NT2/D1 (cell line): ENCODE measurements around the gene SPDYC.

ENCODE experiments used
- DNase-seq: peaks from one replicate; pipeline ENCODE4 v3.0.0-alpha.2; 2011; ENCODE audit warnings: low read depth, low spot score
- H3K27me3 ChIP-seq: 2 replicates; pipeline ENCODE4 v1.6.0; 2011; ENCODE audit warnings: mild to moderate bottlenecking; ENCODE audit not compliant: insufficient read length, insufficient read depth
- H3K36me3 ChIP-seq: 2 replicates; pipeline ENCODE4 v1.6.1; 2011; ENCODE audit warnings: mild to moderate bottlenecking, low read length, mixed read lengths; ENCODE audit not compliant: insufficient read depth, insufficient read length
- H3K4me1 ChIP-seq: 2 replicates; pipeline ENCODE4 v1.5.1; 2011; ENCODE audit not compliant: insufficient read depth, insufficient read length
- H3K4me3 ChIP-seq: 2 replicates; pipeline ENCODE4 v1.5.1; 2011; ENCODE audit warnings: low read depth; ENCODE audit not compliant: insufficient read length
- H3K9ac ChIP-seq: 2 replicates; pipeline ENCODE4 v1.6.0; 2011; ENCODE audit warnings: low read depth; ENCODE audit not compliant: insufficient read length
- H3K9me3 ChIP-seq: 2 replicates; pipeline ENCODE4 v1.5.1; 2011; ENCODE audit warnings: mild to moderate bottlenecking, low read length; ENCODE audit not compliant: insufficient read depth
- SUZ12 ChIP-seq: IDR thresholded peaks from 2 replicates; pipeline ENCODE4 v1.6.1; 2011; ENCODE audit not compliant: insufficient read length, insufficient read depth; ENCODE audit errors: extremely low read depth
- YY1 ChIP-seq: IDR thresholded peaks from 2 replicates; pipeline ENCODE4 v1.6.1; 2011; ENCODE audit not compliant: insufficient read length, insufficient read depth
- ZNF274 ChIP-seq: IDR thresholded peaks from 2 replicates; pipeline ENCODE4 v1.6.1; 2011; ENCODE audit warnings: mild to moderate bottlenecking, low read depth, low read length

Gene SPDYC

DNA sequence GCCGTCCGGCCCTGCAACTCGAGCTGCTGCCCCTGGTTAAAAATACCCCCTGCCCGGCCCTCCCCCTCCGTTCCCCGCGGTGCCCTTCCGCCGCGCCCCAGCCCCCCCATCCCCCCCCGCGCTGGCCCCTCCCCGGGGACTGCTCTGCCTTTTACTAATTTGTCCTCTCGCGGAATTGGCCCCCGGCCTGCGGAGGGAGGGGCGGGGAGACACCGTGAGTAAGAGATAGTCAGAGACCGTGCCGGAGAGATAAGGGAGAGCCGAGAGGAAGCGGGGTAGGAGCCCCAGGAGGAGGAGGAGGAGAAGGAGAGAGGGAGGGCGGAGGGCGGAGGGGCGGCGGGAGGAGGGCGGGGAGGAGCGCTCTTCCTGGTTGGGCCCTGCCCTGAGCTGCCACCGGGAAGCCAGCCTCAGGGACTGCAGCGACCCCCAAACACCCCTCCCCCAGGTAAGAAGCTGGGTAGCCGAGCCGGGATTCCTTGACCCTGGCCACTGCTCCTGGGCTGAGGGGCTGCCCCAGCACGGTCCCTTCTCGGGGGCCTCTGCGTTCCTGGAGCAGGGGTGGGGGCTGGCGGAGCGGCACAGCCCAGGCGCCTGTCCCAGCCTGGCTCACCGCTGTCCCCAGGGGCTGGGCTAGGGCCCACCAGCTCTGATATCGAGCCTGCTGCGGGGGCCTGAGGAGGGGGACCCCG lies 11.7 kb downstream of the SPDYC start, which contains the start of gene CAPN1:
Gene CAPN1, plus strand, starts transcription at position 360 of the 689 bp plus-strand sequence. CDS start 774 bp downstream, outside the sequence.
- no peaks in the 10 kb centered on the region for H3K27me3 ChIP-seq
- H3K9me3 ChIP-seq, result no peaks in the 10 kb centered on the region
- TF ChIP-seq SUZ12 (no peak), YY1 (no peak), ZNF274 (no peak)
- peak; percentile 74 for DNase-seq
- peak within 1 kb of the TSS; percentile 94 for H3K9ac ChIP-seq
- peak within 1 kb of the TSS; percentile 86 for H3K4me3 ChIP-seq
- peaks cover 29% of the 10 kb centered on the region for H3K36me3 ChIP-seq
- H3K4me1 ChIP-seq, result peaks cover 32% of the 10 kb centered on the region

GRCh38 chr11:65182258-65183170 lies 12.5 kb downstream of the SPDYC start:
- Histone ChIP-seq H3K9ac (peak overlapping the region; percentile 90), H3K36me3 (peaks cover 37% of the 10 kb centered on the region), H3K4me1 (peaks cover 36% of the 10 kb centered on the region), H3K27me3 (no peaks in the 10 kb centered on the region), H3K9me3 (no peaks in the 10 kb centered on the region), H3K4me3 (peak overlapping the region; percentile 86)
- DNase-seq, result no peak
- TF ChIP-seq YY1, result no peak
- no peak for TF ChIP-seq ZNF274
- TF ChIP-seq SUZ12, result no peak

GRCh38 chr11:65183201-65183891 lies 13.3 kb downstream of the SPDYC start:
- H3K36me3 ChIP-seq, result peaks cover 44% of the 10 kb centered on the region
- peaks cover 36% of the 10 kb centered on the region for H3K4me1 ChIP-seq
- TF ChIP-seq SUZ12 (no peak), ZNF274 (no peak), YY1 (no peak)
- peak overlapping the region; percentile 90 for H3K9ac ChIP-seq
- peak overlapping the region; percentile 86 for H3K4me3 ChIP-seq
- no peaks in the 10 kb centered on the region for H3K9me3 ChIP-seq
- no peak for DNase-seq
- no peaks in the 10 kb centered on the region for H3K27me3 ChIP-seq

- H3K27me3 ChIP-seq, result no peaks in the 10 kb centered on the region
- peaks cover 36% of the 10 kb centered on the region for H3K4me1 ChIP-seq
- H3K9me3 ChIP-seq, result no peaks in the 10 kb centered on the region
- H3K9ac ChIP-seq, result peak overlapping the region; percentile 32
- no peak overlapping the region for H3K4me3 ChIP-seq
- no peak for DNase-seq
- H3K36me3 ChIP-seq, result peaks cover 52% of the 10 kb centered on the region
- TF ChIP-seq YY1 (no peak), ZNF274 (no peak), SUZ12 (no peak)
Observed at GRCh38 chr11:65184146-65184545, 14.1 kb downstream of the SPDYC start.

DNA sequence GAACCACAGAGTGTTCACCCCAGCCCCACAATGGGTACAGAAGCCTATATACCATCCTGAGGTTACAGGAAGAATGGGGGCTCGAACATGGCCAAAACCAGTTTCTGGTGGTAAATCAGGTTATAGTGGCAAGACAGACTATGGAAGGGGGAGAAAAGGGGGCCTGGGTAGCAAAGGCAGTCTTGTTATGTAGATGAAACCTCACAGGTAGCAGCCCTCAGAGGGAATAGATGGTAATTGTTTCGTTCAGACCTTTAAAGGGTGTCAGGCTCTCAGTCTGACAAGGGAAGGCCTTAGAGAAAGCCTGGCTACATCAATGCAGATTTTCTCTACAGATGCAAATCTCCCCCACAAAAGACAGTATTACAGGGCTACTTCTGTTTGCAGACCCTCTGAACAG lies 15.1 kb downstream of the SPDYC start:
- peaks cover 62% of the 10 kb centered on the region for H3K36me3 ChIP-seq
- peak overlapping the region; percentile 32 for H3K9ac ChIP-seq
- no peaks in the 10 kb centered on the region for H3K27me3 ChIP-seq
- H3K4me3 ChIP-seq, result no peak overlapping the region
- peaks cover 36% of the 10 kb centered on the region for H3K4me1 ChIP-seq
- no peak for TF ChIP-seq SUZ12
- TF ChIP-seq ZNF274, result no peak
- no peak for TF ChIP-seq YY1
- H3K9me3 ChIP-seq, result no peaks in the 10 kb centered on the region
- peak; percentile 87 for DNase-seq

DNA sequence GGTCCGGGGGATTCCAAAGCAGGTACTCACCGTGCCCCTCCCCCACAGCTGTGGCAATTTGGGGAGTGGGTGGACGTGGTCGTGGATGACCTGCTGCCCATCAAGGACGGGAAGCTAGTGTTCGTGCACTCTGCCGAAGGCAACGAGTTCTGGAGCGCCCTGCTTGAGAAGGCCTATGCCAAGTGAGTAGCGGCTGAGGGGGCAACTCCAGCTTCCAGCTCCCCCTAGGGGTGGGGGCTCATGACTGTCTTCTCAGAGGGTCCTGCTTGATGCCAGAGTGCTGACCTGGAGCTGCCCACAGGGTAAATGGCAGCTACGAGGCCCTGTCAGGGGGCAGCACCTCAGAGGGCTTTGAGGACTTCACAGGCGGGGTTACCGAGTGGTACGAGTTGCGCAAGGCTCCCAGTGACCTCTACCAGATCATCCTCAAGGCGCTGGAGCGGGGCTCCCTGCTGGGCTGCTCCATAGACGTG lies 15.9 kb downstream of the SPDYC start:
- peaks cover 69% of the 10 kb centered on the region for H3K36me3 ChIP-seq
- no peak for DNase-seq
- TF ChIP-seq ZNF274 (no peak), YY1 (no peak), SUZ12 (no peak)
- H3K27me3 ChIP-seq, result no peaks in the 10 kb centered on the region
- H3K4me1 ChIP-seq, result peaks cover 36% of the 10 kb centered on the region
- no peak overlapping the region for H3K4me3 ChIP-seq
- no peaks in the 10 kb centered on the region for H3K9me3 ChIP-seq
- H3K9ac ChIP-seq, result no peak overlapping the region
